SK-N-SH treated with all-trans-retinoic acid at 6 μM for 48 hours (cell line): ENCODE measurements around the gene MCM5.

ENCODE experiments used
- ATAC-seq: fragments of 200-7000 bp; cut with Tn5 transposase; 3 replicates; pipeline ENCODE4 v1.9.1; 2020; ENCODE audit warnings: mild to moderate bottlenecking, moderate library complexity
- ARNTL ChIP-seq: fragments of 450-650 bp; formaldehyde crosslinking; IDR thresholded peaks from 2 replicates; pipeline ENCODE4 v1.5.0; 2020; ENCODE audit warnings: low read depth, mild to moderate bottlenecking, moderate library complexity, borderline replicate concordance
- BACH2 ChIP-seq: fragments of 250-450 bp; sonication (Bioruptor Pico); IDR thresholded peaks from 2 replicates; pipeline ENCODE4 v1.9.0; 2021; ENCODE audit warnings: mild to moderate bottlenecking, borderline replicate concordance
- CSDC2 ChIP-seq: fragments of 250-450 bp; sonication (Bioruptor Pico); IDR thresholded peaks from 2 replicates; pipeline ENCODE4 v1.5.0; 2020; ENCODE audit warnings: mild to moderate bottlenecking, moderate library complexity
- CSRNP3 ChIP-seq: fragments of 250-450 bp; sonication (Bioruptor Pico); IDR thresholded peaks from 2 replicates; pipeline ENCODE4 v1.5.1; 2021; ENCODE audit warnings: mild to moderate bottlenecking, moderate library complexity
- ESRRG ChIP-seq: fragments of 250-450 bp; sonication (Bioruptor Pico); IDR thresholded peaks from 2 replicates; pipeline ENCODE4 v1.6.1; 2021; ENCODE audit warnings: mild to moderate bottlenecking
- GLIS3 ChIP-seq: fragments of 250-450 bp; sonication (Bioruptor Pico); IDR thresholded peaks from 2 replicates; pipeline ENCODE4 v1.5.0; 2020; ENCODE audit warnings: mild to moderate bottlenecking, moderate library complexity
- ISL1 ChIP-seq: fragments of 250-450 bp; sonication (Bioruptor Pico); IDR thresholded peaks from 2 replicates; pipeline ENCODE4 v2.1.2; 2022; ENCODE audit warnings: mild to moderate bottlenecking, moderate library complexity
- OSR1 ChIP-seq: fragments of 250-450 bp; sonication (Bioruptor Pico); IDR thresholded peaks from 2 replicates; pipeline ENCODE4 v1.8.0; 2022; ENCODE audit warnings: moderate library complexity, mild to moderate bottlenecking, inconsistent platforms
- PATZ1 ChIP-seq: fragments of 250-450 bp; sonication (Bioruptor Pico); IDR thresholded peaks from 2 replicates; pipeline ENCODE4 v1.8.0; 2020; ENCODE audit warnings: mild to moderate bottlenecking, moderate library complexity, borderline replicate concordance
- POU6F1 ChIP-seq: fragments of 250-450 bp; sonication (Bioruptor Pico); IDR thresholded peaks from 2 replicates; pipeline ENCODE4 v1.8.0; 2021; ENCODE audit warnings: low read depth, mild to moderate bottlenecking, moderate library complexity, borderline replicate concordance
- PPARA ChIP-seq: fragments of 250-450 bp; sonication (Bioruptor Pico); IDR thresholded peaks from 2 replicates; pipeline ENCODE4 v1.5.0; 2020; ENCODE audit warnings: mild to moderate bottlenecking, borderline replicate concordance
- RARB ChIP-seq: fragments of 250-450 bp; sonication (Bioruptor Pico); IDR thresholded peaks from 2 replicates; pipeline ENCODE4 v1.8.0; 2021; ENCODE audit warnings: mild to moderate bottlenecking, moderate library complexity
- TCF4 ChIP-seq: fragments of 250-450 bp; sonication (Bioruptor Pico); IDR thresholded peaks from 2 replicates; pipeline ENCODE4 v1.8.0; 2021; ENCODE audit warnings: mild to moderate bottlenecking, moderate library complexity, borderline replicate concordance
- TOX ChIP-seq: fragments of 250-450 bp; sonication (Bioruptor Pico); IDR thresholded peaks from 2 replicates; pipeline ENCODE4 v1.8.0; 2021; ENCODE audit warnings: mild to moderate bottlenecking, moderate library complexity, borderline replicate concordance
- TSHZ2 ChIP-seq: fragments of 250-450 bp; sonication (Bioruptor Pico); IDR thresholded peaks from 2 replicates; pipeline ENCODE4 v1.5.0; 2020; ENCODE audit warnings: mild to moderate bottlenecking, moderate library complexity
- ZFP3 ChIP-seq: fragments of 250-450 bp; sonication (Bioruptor Pico); IDR thresholded peaks from 2 replicates; pipeline ENCODE4 v1.5.0; 2020; ENCODE audit warnings: mild to moderate bottlenecking, moderate library complexity
- ZFP30 ChIP-seq: fragments of 450-650 bp; formaldehyde crosslinking; IDR thresholded peaks from 2 replicates; pipeline ENCODE4 v1.5.0; 2022; ENCODE audit warnings: mild to moderate bottlenecking, moderate library complexity
- ZNF565 ChIP-seq: fragments of 450-650 bp; formaldehyde crosslinking; conservative IDR thresholded peaks from 2 replicates; pipeline ENCODE4 v1.5.0; 2020; ENCODE audit warnings: low read depth, mild to moderate bottlenecking, moderate library complexity
- ZNF70 ChIP-seq: fragments of 450-650 bp; formaldehyde crosslinking; IDR thresholded peaks from 2 replicates; pipeline ENCODE4 v1.5.0; 2020; ENCODE audit warnings: mild to moderate bottlenecking, moderate library complexity
- ZNF8 ChIP-seq: fragments of 450-650 bp; formaldehyde crosslinking; IDR thresholded peaks from 2 replicates; pipeline ENCODE4 v1.5.0; 2020; ENCODE audit warnings: mild to moderate bottlenecking, moderate library complexity

MCM5 gene

GRCh38 chr22:35352214-35353111 lies 47.5 kb upstream of the MCM5 start:
- ATAC-seq: no peak
- TF ChIP-seq POU6F1 (CRISPR knock-in tag) (no peak), ZNF565 (CRISPR knock-in tag) (no peak), CSDC2 (CRISPR knock-in tag) (no peak), TCF4 (CRISPR knock-in tag) (no peak), GLIS3 (CRISPR knock-in tag) (no peak), BACH2 (CRISPR knock-in tag) (no peak), OSR1 (CRISPR knock-in tag) (no peak), ZFP3 (no peak), PPARA (no peak)

GRCh38 chr22:35353318-35353717 lies 46.6 kb upstream of the MCM5 start:
- TF ChIP-seq BACH2 (CRISPR knock-in tag): no peak
- ATAC-seq: no peak

GRCh38 chr22:35354068-35354467 lies 45.9 kb upstream of the MCM5 start:
- ATAC-seq: no peak
- TF ChIP-seq RARB: no peak
- no peak for TF ChIP-seq TOX
- no peak for TF ChIP-seq ZNF565 (CRISPR knock-in tag)
- TF ChIP-seq ZFP30 (CRISPR knock-in tag): no peak

GRCh38 chr22:35357883-35358621 lies 41.9 kb upstream of the MCM5 start:
- ATAC-seq: peak; percentile 25
- TF ChIP-seq PATZ1 (CRISPR knock-in tag) (no peak), ESRRG (CRISPR knock-in tag) (no peak), ISL1 (CRISPR knock-in tag) (no peak), ARNTL (CRISPR knock-in tag) (no peak), BACH2 (CRISPR knock-in tag) (no peak), TSHZ2 (CRISPR knock-in tag) (no peak), ZNF8 (no peak), ZNF70 (CRISPR knock-in tag) (no peak), CSDC2 (CRISPR knock-in tag) (no peak), CSRNP3 (CRISPR knock-in tag) (no peak), GLIS3 (CRISPR knock-in tag) (no peak), POU6F1 (CRISPR knock-in tag) (no peak), PPARA (no peak), OSR1 (CRISPR knock-in tag) (no peak), TCF4 (CRISPR knock-in tag) (no peak), ZFP3 (no peak), TOX (no peak), ZNF565 (CRISPR knock-in tag) (no peak)
- TF ChIP-seq, all 23 proteins: peak for 0
